Common myeloid progenitor, CD34-positive (primary cell): Measurements from ENCODE around the gene KDM4C.

Experiments used
- CTCF ChIA-PET: fragments of 350-600 bp; sonication (Branson Sonifier 250); formaldehyde crosslinking; loops from one replicate; lab custom pipeline; 2021; ENCODE audit warnings: antibody characterized with exemption; lab: Charles Lee
- POLR2A ChIA-PET: fragments of 350-600 bp; sonication (Branson Sonifier 250); formaldehyde crosslinking; loops from one replicate; lab custom pipeline; 2021; ENCODE audit warnings: antibody characterized with exemption; lab: Charles Lee
- DNase-seq, 3 donors: peaks; one replicate each; pipeline versions ENCODE4 v3.0.0 to v3.0.0-alpha.2; 2013
- H3K27ac ChIP-seq, 2 experiments: 1 replicate in 1 of 2; 2 replicates in 1 of 2; pipeline ENCODE4 v1.7.0; 2013; ENCODE audit warnings: inconsistent platforms in 2 of 2, low read length in 2 of 2, mild to moderate bottlenecking in 2 of 2, low read depth in 1 of 2, moderate library complexity in 1 of 2; ENCODE audit not compliant: severe bottlenecking in 2 of 2, insufficient read depth in 1 of 2, poor library complexity in 1 of 2
- H3K27me3 ChIP-seq, 5 experiments: replicated peaks in 2 of 5; 1 replicate in 3 of 5; 2 replicates in 2 of 5; pipeline versions ENCODE4 v1.6.1 to v1.7.0; 2013; ENCODE audit warnings: low read length in 4 of 5, mild to moderate bottlenecking in 2 of 5, moderate library complexity in 2 of 5, inconsistent platforms in 1 of 5; ENCODE audit not compliant: insufficient read depth in 5 of 5, control insufficient read depth in 4 of 5
- H3K36me3 ChIP-seq, 4 experiments: 1 replicate in 2 of 4; 2 replicates in 2 of 4; pipeline versions ENCODE4 v1.6.1 to v1.7.0; 2013; ENCODE audit warnings: low read length in 3 of 4, control low read depth in 1 of 4, mild to moderate bottlenecking in 1 of 4; ENCODE audit not compliant: control insufficient read depth in 4 of 4, insufficient read depth in 4 of 4
- H3K4me1 ChIP-seq, 4 experiments: 1 replicate in 3 of 4; 2 replicates in 1 of 4; pipeline versions ENCODE4 v1.6.1 to v1.7.1; 2013; ENCODE audit warnings: low read length in 3 of 4, mild to moderate bottlenecking in 3 of 4, control low read depth in 1 of 4, inconsistent platforms in 1 of 4, moderate library complexity in 1 of 4; ENCODE audit not compliant: control insufficient read depth in 4 of 4, insufficient read depth in 4 of 4; ENCODE audit errors: control extremely low read depth in 1 of 4
- H3K4me3 ChIP-seq, 7 experiments: 1 replicate in 4 of 7; 2 replicates in 3 of 7; pipeline versions ENCODE4 v1.5.1 to v1.7.0; 2013; ENCODE audit warnings: mild to moderate bottlenecking in 7 of 7, low read length in 6 of 7, moderate library complexity in 6 of 7, inconsistent platforms in 2 of 7, low read depth in 2 of 7, control low read depth in 1 of 7; ENCODE audit not compliant: insufficient read depth in 4 of 7, control insufficient read depth in 1 of 7; ENCODE audit errors: extremely low read depth in 1 of 7
- H3K9me3 ChIP-seq, 5 experiments: 1 replicate in 4 of 5; 2 replicates in 1 of 5; pipeline versions ENCODE4 v1.6.1 to v1.7.1; 2013; ENCODE audit warnings: low read length in 4 of 5, mild to moderate bottlenecking in 2 of 5, inconsistent platforms in 1 of 5, low read depth in 1 of 5, moderate library complexity in 1 of 5; ENCODE audit not compliant: control insufficient read depth in 4 of 5, insufficient read depth in 2 of 5; ENCODE audit errors: control extremely low read depth in 1 of 5
- WGBS: methylation state at CpG from one replicate; pipeline ENCODE4 v1.1.5; 2013; ENCODE audit not compliant: insufficient coverage; 5-methylcytosine and 5-hydroxymethylcytosine counted together

Gene KDM4C

DNA sequence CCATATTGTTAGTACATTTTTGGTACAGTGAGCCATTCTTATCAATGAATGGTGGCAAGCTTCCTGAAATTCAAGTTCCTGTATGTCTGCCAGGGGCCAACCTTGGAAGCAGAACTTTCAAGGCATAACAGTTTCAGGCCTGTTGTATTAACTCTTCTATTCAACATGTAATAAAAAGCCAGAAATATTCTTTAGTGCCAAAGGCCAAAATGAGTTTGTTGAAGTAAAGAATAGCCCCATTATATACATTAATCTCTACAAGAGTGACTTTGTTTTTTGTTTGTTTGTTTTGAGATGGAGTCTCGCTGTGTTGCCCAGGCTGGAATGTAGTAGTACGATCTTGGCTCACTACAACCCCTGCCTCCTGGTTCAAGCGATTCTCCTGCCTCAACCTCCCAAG, 321.3 kb downstream of the KDM4C start:
- Histone ChIP-seq H3K36me3 (peaks cover 0 to 28% (median 11%) of the 10 kb centered on the region in 4 experiments), H3K27ac (no peak overlapping the region), H3K9me3 (no peaks in the 10 kb centered on the region), H3K4me3 (no peak overlapping the region), H3K27me3 (no peaks in the 10 kb centered on the region), H3K4me1 (peaks cover 0 to 8% (median 6%) of the 10 kb centered on the region in 4 experiments)
- CTCF ChIA-PET = interaction anchor here (2.9 kb wide), 1 partner anchor 26 kb away, joined by 7 read pairs; no protein-coding TSS in a partner anchor
- no CpG with 5 or more reads among the region's 3 CpGs for WGBS
- no peak for DNase-seq
- POLR2A ChIA-PET = no interaction called here

DNA sequence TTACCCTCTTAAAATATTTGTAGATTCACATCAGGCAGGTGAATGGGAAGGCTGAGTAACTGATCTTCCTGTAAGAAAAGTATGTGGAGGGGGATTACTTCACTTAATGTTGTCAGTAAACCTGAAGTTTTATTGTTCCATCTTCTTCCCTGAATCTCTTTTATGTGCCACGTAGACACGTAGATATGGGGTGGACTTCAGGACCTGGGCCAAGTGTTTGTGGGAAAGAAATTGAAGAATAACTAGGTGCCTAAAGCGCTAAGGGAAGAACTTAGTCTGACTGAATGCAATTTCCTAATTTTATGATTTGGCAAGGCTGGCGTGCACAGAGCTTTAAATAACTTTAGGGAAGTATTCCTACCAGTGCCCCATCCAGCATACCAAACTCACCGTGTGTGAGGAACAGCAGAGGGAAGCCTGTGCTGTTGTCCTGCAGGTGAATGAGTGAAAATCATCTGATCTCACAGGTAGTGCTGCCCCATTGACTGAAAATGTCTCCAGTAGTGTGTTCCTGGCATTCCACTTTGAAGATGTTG, 323.4 kb downstream of the KDM4C start:
- CTCF ChIA-PET = no interaction called here
- peak in 2 of 3 donors; percentile 14 to 19 for DNase-seq
- Histone ChIP-seq H3K27ac (no peak overlapping the region), H3K4me3 (no peak overlapping the region), H3K27me3 (no peaks in the 10 kb centered on the region), H3K36me3 (peaks cover 0 to 26% (median 11%) of the 10 kb centered on the region in 4 experiments), H3K9me3 (no peaks in the 10 kb centered on the region), H3K4me1 (peaks cover 0 to 8% (median 6%) of the 10 kb centered on the region in 4 experiments)
- POLR2A ChIA-PET = no interaction called here
- 3% methylated on average over 5 of the region's 5 CpGs for WGBS

DNA sequence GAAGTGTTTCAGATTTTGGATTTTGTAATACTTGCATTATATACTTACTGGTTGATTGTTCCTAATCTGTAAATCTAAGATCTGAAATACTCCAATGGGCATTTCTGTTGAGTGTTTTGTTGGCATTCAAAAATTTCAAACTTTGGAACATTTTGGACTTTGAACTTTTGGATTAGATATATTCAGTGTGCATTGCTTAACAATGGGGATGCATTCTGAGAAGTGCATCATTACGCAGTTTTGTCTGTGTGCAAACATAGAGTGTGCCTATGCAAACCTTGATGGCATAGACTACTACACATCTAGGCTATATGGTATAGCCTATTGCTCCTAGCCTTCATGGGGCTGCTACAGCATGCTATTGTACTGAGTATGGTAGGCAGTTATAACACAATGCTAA, 325.4 kb downstream of the KDM4C start:
- 100% methylated on average over 1 of the region's 1 CpG for WGBS

DNA sequence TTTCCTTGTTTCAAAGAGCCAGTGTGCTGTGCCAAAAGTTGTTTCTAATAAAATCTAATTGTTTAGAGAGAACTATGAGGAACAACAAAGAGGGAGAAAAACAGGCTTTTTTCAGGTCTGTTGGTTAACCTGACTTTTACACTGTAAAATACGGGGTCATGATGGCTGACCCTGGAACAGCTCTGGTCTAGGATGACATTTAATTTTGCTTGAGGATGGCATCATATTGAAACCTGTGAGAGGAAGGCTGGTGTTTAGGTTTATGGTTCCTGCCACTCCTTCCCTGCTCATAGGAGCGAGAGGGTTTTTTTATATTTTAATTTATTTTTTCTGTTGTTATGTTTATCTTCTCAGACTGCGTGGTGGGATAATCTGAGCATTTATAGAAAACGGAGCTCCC, 327.6 kb downstream of the KDM4C start:
- 100% methylated on average over 1 of the region's 4 CpGs for WGBS
- H3K27ac ChIP-seq = no peak overlapping the region
- H3K27me3 ChIP-seq = no peaks in the 10 kb centered on the region
- H3K9me3 ChIP-seq = no peaks in the 10 kb centered on the region
- peaks cover 0 to 12% (median 7%) of the 10 kb centered on the region in 4 experiments for H3K36me3 ChIP-seq
- ChIA-PET CTCF (no interaction called here), POLR2A (no interaction called here)
- H3K4me3 ChIP-seq = no peak overlapping the region
- peaks cover 0 to 8% (median 6%) of the 10 kb centered on the region in 4 experiments for H3K4me1 ChIP-seq
- no peak for DNase-seq

More for the DNA sequence above, 325.4 kb downstream of the KDM4C start:
- Histone ChIP-seq H3K27me3 (no peaks in the 10 kb centered on the region), H3K36me3 (peaks cover 0 to 12% (median 7%) of the 10 kb centered on the region in 4 experiments), H3K9me3 (no peaks in the 10 kb centered on the region), H3K4me3 (no peak overlapping the region), H3K27ac (no peak overlapping the region), H3K4me1 (peaks cover 0 to 8% (median 6%) of the 10 kb centered on the region in 4 experiments)
- DNase-seq = no peak
- ChIA-PET CTCF (no interaction called here), POLR2A (no interaction called here)

DNA sequence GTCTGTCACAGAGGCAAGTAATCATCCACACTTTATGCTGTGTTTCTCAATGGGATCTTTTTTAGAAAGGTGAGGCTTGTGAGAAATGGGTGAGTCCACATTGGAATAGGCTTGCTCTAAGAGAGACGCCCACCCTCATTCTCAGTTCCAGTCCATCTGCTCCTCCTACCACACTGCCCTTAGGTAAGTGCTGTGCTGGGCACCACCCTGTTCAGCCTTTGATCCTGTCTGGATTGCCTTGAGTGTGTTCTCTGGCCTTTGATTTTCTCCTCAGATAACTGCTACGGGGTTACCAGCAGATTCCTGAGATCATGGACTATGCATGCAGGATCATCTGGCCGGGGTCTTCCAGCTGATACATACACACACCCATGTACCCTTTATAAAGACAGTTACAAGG, 328.6 kb downstream of the KDM4C start:
- no peak for DNase-seq
- 92% methylated on average over 2 of the region's 3 CpGs for WGBS
- Histone ChIP-seq H3K9me3 (no peaks in the 10 kb centered on the region), H3K27me3 (no peaks in the 10 kb centered on the region), H3K4me1 (peaks cover 0 to 3% (median under 1%) of the 10 kb centered on the region in 4 experiments), H3K27ac (no peak overlapping the region), H3K36me3 (peaks cover 0 to 12% (median 7%) of the 10 kb centered on the region in 4 experiments), H3K4me3 (no peak overlapping the region)
- ChIA-PET CTCF (no interaction called here), POLR2A (no interaction called here)

DNA sequence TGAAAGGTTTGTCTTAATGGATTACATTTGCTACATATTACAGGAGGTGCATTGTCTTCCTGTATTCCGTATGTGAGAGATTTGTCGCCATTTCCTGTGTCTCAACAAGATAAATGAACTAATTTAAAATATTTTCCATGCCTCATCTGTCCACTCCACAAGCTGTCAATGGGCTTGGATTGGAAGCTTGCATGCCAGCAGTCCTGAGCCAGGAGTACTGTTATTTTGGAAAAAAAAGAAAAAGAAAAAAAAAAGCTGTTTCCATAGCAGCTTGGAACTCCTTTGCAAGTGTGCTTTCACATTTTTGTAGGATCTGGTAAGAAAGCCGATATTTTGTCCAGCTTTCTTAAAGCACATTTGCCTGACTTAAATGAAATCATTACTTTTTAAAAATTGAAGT, 330.8 kb downstream of the KDM4C start:
- DNase-seq = no peak
- CTCF ChIA-PET = interaction anchor here (0.7 kb wide), 1 partner anchor 11 kb away, joined by 4 read pairs; no protein-coding TSS in a partner anchor
- Histone ChIP-seq H3K9me3 (no peaks in the 10 kb centered on the region), H3K36me3 (peaks cover 2 to 8% (median 4%) of the 10 kb centered on the region in 4 experiments), H3K27me3 (no peaks in the 10 kb centered on the region), H3K4me1 (no peaks in the 10 kb centered on the region), H3K27ac (no peak overlapping the region), H3K4me3 (no peak overlapping the region)
- WGBS = no CpG with 5 or more reads among the region's 3 CpGs
- POLR2A ChIA-PET = no interaction called here

DNA sequence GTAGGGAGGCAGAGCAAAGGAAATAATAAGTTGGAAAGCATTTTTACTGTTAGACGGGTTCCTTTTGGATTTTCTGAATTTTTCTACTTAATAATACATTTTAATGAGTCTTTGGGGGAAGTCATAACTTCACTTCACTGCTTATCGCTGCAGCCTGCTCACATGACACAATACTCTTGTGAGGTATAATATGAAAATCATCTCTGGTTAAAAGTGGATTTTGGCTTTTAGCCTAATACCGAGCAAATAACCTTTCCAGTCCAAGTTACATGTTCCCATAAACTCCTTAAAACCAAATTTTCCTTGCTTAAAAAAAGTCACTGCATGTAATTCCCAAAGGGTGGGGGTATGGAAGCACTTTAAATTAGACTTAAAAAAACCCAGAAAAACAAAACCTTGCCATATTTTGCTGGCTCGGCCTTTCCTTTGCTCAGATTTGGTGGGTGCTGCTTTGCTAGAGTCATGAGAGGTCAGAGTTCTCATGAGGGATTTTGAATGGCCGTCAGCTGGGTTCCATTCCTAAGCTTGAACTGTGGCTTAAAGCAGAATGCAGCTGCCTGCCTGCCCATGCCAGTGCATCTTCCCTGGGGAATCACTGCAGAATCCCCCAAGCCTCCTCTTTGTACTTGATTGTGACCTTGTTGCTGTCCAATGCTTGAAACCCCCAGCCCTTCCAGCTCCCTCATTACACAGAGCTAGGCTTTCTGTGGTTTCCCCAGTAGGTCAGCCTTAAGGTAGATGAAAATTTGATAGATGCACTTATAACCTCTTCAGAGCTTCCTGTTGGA, 331.8 kb downstream of the KDM4C start:
- no peak for DNase-seq
- Histone ChIP-seq H3K4me3 (no peak overlapping the region), H3K9me3 (no peaks in the 10 kb centered on the region), H3K36me3 (peaks cover 0 to 8% (median 3%) of the 10 kb centered on the region in 4 experiments), H3K27me3 (no peaks in the 10 kb centered on the region), H3K27ac (no peak overlapping the region), H3K4me1 (no peaks in the 10 kb centered on the region)
- WGBS = 100% methylated on average over 2 of the region's 5 CpGs
- CTCF ChIA-PET = interaction anchor here (0.7 to 1.1 kb wide), 3 partner anchors 10 to 95 kb away, joined by 3 to 4 read pairs (median 4); no protein-coding TSS in a partner anchor
- POLR2A ChIA-PET = no interaction called here
